DMS114 treated with DMSO at 0.1 percent for 48 hours (cell line): ENCODE measurements around the gene GLA.
A peak's percentile ranks its signal among the peaks of the same experiment; 100 is the strongest.

ENCODE experiments used
- DNase-seq: peaks from one replicate; lab custom pipeline; 2025; ENCODE audit not compliant: unreplicated experiment; lab: John Stamatoyannopoulos, UW

The GLA gene

GRCh38 chrX:101359966-101360365 lies 47.8 kb downstream of the GLA start:
- no peak for DNase-seq

GRCh38 chrX:101357166-101357795 lies 50.4 kb downstream of the GLA start:
- DNase-seq: no peak

GRCh38 chrX:101349193-101349562 lies 58.5 kb downstream of the GLA start:
- DNase-seq: no peak

- DNase-seq: peak; percentile 78
These were observed 59.1 kb downstream of the GLA start, which contains the start of gene TIMM8A for GRCh38 chrX:101348452-101349192. Gene TIMM8A, minus strand, starts transcription at chrX:101348742. Its CDS starts 78 bp downstream, at chrX:101348664.

GRCh38 chrX:101347859-101348451 lies 59.8 kb downstream of the GLA start:
- no peak for DNase-seq
